ENCODE data around the gene TNNT2. TPM values are rescaled to one million over a fixed set of nuclear protein-coding genes. Genes with fewer than 3 reads are reported as not detected.

Gene TNNT2
- total RNA-seq, 1 experiment from 2014 or later = 0.90 TPM

DNA sequence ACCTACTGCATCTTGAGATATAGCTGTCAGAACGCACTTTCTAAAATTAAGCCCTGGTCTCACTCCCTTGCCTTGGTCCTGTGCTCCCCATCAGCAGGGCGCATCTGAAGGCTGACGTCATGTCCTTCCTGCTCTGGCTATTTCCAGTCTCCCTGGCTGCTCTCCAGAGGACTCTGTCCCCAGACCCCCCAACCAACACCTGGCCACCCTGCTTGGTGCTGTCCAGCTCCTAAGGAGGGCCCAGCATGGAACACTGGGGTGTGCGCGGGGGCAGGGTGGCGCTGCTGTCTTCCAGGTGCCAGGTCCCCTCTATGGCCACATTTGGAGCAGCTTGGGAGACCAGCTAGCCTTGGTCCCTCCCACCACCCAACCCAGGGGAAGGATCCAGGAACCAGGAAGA lies 8.3 kb downstream of the TNNT2 start:
- intact Hi-C loops (cut with micrococcal nuclease; ENCODE audit: unreplicated experiment) = no loop called here
- no peaks in the 10 kb centered on the region for H3K27me3 ChIP-seq (replicated peaks; ENCODE audit: insufficient read depth, low read depth, low read length, poor library complexity)
- no peak for TF ChIP-seq EZH2 (IDR thresholded peaks at IDR 0.05; ENCODE audit: borderline replicate concordance, low read depth, low read length, poor library complexity, severe bottlenecking)
- TF ChIP-seq, protein P1, sequence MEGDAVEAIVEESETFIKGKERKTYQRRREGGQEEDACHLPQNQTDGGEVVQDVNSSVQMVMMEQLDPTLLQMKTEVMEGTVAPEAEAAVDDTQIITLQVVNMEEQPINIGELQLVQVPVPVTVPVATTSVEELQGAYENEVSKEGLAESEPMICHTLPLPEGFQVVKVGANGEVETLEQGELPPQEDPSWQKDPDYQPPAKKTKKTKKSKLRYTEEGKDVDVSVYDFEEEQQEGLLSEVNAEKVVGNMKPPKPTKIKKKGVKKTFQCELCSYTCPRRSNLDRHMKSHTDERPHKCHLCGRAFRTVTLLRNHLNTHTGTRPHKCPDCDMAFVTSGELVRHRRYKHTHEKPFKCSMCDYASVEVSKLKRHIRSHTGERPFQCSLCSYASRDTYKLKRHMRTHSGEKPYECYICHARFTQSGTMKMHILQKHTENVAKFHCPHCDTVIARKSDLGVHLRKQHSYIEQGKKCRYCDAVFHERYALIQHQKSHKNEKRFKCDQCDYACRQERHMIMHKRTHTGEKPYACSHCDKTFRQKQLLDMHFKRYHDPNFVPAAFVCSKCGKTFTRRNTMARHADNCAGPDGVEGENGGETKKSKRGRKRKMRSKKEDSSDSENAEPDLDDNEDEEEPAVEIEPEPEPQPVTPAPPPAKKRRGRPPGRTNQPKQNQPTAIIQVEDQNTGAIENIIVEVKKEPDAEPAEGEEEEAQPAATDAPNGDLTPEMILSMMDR (conservative IDR thresholded peaks at IDR 0.05; ENCODE audit: low read depth, low read length) = no peak

DNA sequence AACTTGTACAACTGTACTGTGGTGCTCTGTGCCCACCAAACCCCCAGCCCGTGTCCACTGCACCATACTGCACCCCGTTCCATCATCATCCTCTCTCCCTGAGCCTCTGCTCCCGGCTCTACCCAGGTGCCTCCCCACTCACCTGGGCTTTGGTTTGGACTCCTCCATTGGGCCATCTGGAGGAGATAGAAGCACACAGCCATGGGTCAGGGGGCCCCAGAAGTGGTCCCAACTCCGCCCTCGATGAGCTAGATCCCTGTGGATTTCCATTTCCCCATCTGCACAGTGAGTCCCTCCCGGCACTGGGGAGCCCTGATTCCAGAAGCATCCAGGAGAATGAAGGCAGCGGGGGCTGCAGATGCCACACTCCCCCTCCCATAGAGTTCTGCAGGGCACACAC lies 10.8 kb downstream of the TNNT2 start:
- POLR2A ChIA-PET (ENCODE audit: low non-redundant PET) = no interaction called here
- BruUV-seq (replicated peaks) = no TSS peak
- Histone ChIP-seq H3K4me3 (ENCODE audit: low read depth, low read length, poor library complexity, severe bottlenecking) (no peak overlapping the region), H3K4me1 (ENCODE audit: insufficient read depth, low read length, poor library complexity, severe bottlenecking) (no peaks in the 10 kb centered on the region), H3K36me3 (ENCODE audit: insufficient read depth, low read length, poor library complexity, severe bottlenecking) (no peaks in the 10 kb centered on the region), H3K27ac (ENCODE audit: low read depth, low read length, poor library complexity, severe bottlenecking) (no peak overlapping the region), H3K27me3 (replicated peaks; ENCODE audit: insufficient read depth, low read depth, low read length, poor library complexity) (no peaks in the 10 kb centered on the region), H3K9me3 (ENCODE audit: low read depth, low read length, poor library complexity, severe bottlenecking) (no peaks in the 10 kb centered on the region)
- intact Hi-C loops (cut with micrococcal nuclease; ENCODE audit: unreplicated experiment) = no loop called here
- CTCF ChIA-PET = no interaction called here
- TF ChIP-seq, protein P1 (conservative IDR thresholded peaks at IDR 0.05; ENCODE audit: low read depth, low read length) = no peak
- TF ChIP-seq EZH2 (IDR thresholded peaks at IDR 0.05; ENCODE audit: borderline replicate concordance, low read depth, low read length, poor library complexity, severe bottlenecking) = no peak
- no peak for DNase-seq (ENCODE audit: low spot score)

More for the DNA sequence above, 8.3 kb downstream of the TNNT2 start:
- Histone ChIP-seq H3K27ac (ENCODE audit: low read depth, low read length, poor library complexity, severe bottlenecking) (no peak overlapping the region), H3K9me3 (ENCODE audit: low read depth, low read length, poor library complexity, severe bottlenecking) (no peaks in the 10 kb centered on the region), H3K4me1 (ENCODE audit: insufficient read depth, low read length, poor library complexity, severe bottlenecking) (no peaks in the 10 kb centered on the region), H3K36me3 (ENCODE audit: insufficient read depth, low read length, poor library complexity, severe bottlenecking) (no peaks in the 10 kb centered on the region), H3K4me3 (ENCODE audit: low read depth, low read length, poor library complexity, severe bottlenecking) (no peak overlapping the region)
- CTCF ChIA-PET = no interaction called here
- POLR2A ChIA-PET (ENCODE audit: low non-redundant PET) = no interaction called here
- DNase-seq (ENCODE audit: low spot score) = no peak
- BruUV-seq (replicated peaks) = no TSS peak

DNA sequence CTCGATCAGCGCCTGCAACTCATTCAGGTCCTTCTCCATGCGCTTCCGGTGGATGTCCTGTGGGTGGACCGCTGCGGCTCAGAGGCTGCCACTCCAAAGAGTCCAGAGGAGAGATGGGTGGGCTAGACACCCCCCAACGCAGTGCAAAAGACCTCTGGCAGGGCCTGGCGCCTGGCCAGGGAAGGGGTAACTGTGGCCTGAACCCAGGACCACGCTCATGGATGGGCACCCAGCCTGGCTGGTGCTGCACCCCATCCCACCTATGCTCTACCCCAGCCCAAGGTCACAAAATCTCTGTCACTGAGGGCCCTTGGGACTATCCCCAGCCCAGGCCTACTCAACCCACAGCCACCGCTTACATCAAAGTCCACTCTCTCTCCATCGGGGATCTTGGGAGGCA lies 12.2 kb downstream of the TNNT2 start:
- intact Hi-C loops (cut with micrococcal nuclease; ENCODE audit: unreplicated experiment) = no loop called here
- ChIA-PET POLR2A (ENCODE audit: low non-redundant PET) (no interaction called here), CTCF (no interaction called here)
- Histone ChIP-seq H3K27ac (ENCODE audit: low read depth, low read length, poor library complexity, severe bottlenecking) (no peak overlapping the region), H3K36me3 (ENCODE audit: insufficient read depth, low read length, poor library complexity, severe bottlenecking) (no peaks in the 10 kb centered on the region), H3K9me3 (ENCODE audit: low read depth, low read length, poor library complexity, severe bottlenecking) (no peaks in the 10 kb centered on the region), H3K4me1 (ENCODE audit: insufficient read depth, low read length, poor library complexity, severe bottlenecking) (peaks cover 4% of the 10 kb centered on the region), H3K27me3 (replicated peaks; ENCODE audit: insufficient read depth, low read depth, low read length, poor library complexity) (no peaks in the 10 kb centered on the region), H3K4me3 (ENCODE audit: low read depth, low read length, poor library complexity, severe bottlenecking) (no peak overlapping the region)
- no peak for DNase-seq (ENCODE audit: low spot score)
- BruUV-seq (replicated peaks) = no TSS peak
- TF ChIP-seq EZH2 (IDR thresholded peaks at IDR 0.05; ENCODE audit: borderline replicate concordance, low read depth, low read length, poor library complexity, severe bottlenecking) = no peak
- TF ChIP-seq, protein P1 (conservative IDR thresholded peaks at IDR 0.05; ENCODE audit: low read depth, low read length) = no peak

Data from A673 (cell line).